Body of pancreas (tissue), 4 donors: ENCODE measurements around the gene TERB1.

Experiments
- POLR2A ChIP-seq, 3 donors: fragments of 450-650 bp; IDR thresholded peaks; one replicate each; pipeline ENCODE4 v1.6.1; 2016; ENCODE audit warnings: antibody characterized with exemption in 3 of 3, mild to moderate bottlenecking in 2 of 3
- TF ChIP-seq, protein P1 (sequence below), 7 experiments: fragments of 450-650 bp in 4 of 7; fragments of 200-600 bp in 3 of 7; sonication (generic) in 3 of 7; IDR thresholded peaks; one replicate each; pipeline ENCODE4 v1.5.1; 2016 to 2019; ENCODE audit warnings: antibody characterized with exemption in 7 of 7

DNA sequence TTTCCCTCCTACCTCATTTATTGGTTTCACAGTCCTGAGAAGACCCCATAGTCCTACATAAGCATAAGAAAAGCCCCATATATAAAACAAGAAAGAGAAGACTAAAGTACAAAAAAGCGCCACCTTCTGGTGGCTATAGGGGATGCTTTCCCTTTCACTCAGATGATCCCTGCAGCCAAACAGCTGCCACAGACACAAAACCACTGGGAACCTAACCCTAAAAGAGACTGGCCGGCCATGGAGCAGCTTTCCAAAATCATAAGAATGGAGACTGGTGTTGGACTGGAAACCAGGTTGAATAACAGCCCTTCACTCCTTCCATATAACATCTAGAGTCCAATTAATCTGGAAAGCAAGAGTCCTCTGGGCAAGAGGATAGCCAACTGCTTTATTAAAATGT is 61.4 kb downstream of the TERB1 start:
- TF ChIP-seq, protein P1, sequence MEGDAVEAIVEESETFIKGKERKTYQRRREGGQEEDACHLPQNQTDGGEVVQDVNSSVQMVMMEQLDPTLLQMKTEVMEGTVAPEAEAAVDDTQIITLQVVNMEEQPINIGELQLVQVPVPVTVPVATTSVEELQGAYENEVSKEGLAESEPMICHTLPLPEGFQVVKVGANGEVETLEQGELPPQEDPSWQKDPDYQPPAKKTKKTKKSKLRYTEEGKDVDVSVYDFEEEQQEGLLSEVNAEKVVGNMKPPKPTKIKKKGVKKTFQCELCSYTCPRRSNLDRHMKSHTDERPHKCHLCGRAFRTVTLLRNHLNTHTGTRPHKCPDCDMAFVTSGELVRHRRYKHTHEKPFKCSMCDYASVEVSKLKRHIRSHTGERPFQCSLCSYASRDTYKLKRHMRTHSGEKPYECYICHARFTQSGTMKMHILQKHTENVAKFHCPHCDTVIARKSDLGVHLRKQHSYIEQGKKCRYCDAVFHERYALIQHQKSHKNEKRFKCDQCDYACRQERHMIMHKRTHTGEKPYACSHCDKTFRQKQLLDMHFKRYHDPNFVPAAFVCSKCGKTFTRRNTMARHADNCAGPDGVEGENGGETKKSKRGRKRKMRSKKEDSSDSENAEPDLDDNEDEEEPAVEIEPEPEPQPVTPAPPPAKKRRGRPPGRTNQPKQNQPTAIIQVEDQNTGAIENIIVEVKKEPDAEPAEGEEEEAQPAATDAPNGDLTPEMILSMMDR (IDR thresholded peaks at IDR 0.05): peak; percentile 17 to 61 (median 41)
- no peak for TF ChIP-seq POLR2A (IDR thresholded peaks at IDR 0.05)
